Fibroblast of lung (primary cell): ENCODE measurements around the gene TPCN2. TPM values are rescaled to one million over a fixed set of nuclear protein-coding genes. Genes with fewer than 3 reads are reported as not detected.

Source experiments
- DNase-seq, 2 donors: peaks; one replicate each; pipeline versions ENCODE4 v3.0.0 to v3.0.0-alpha.2; 2010; ENCODE audit warnings: low read depth in 2 of 2
- H2AFZ ChIP-seq: 2 replicates; pipeline ENCODE4 v1.5.1; 2012; ENCODE audit warnings: low read length, control low read depth, inconsistent platforms
- H3K27ac ChIP-seq: 2 replicates; pipeline ENCODE4 v1.5.1; 2011; ENCODE audit warnings: low read length, control low read depth; ENCODE audit not compliant: insufficient read depth
- H3K27me3 ChIP-seq: 2 replicates; pipeline ENCODE4 v1.5.1; 2011; ENCODE audit warnings: mild to moderate bottlenecking, low read length; ENCODE audit not compliant: control insufficient read depth, insufficient read depth
- H3K36me3 ChIP-seq: 2 replicates; pipeline ENCODE4 v1.5.1; 2011; ENCODE audit warnings: low read length; ENCODE audit not compliant: control insufficient read depth, insufficient read depth
- H3K4me1 ChIP-seq: 2 replicates; pipeline ENCODE4 v1.5.1; 2011; ENCODE audit warnings: low read length; ENCODE audit not compliant: control insufficient read depth, insufficient read depth; ENCODE audit errors: extremely low read depth
- H3K4me2 ChIP-seq: 2 replicates; pipeline ENCODE4 v1.5.1; 2011; ENCODE audit warnings: low read length, control low read depth; ENCODE audit not compliant: insufficient read depth; ENCODE audit errors: extremely low read depth
- H3K4me3 ChIP-seq, 4 experiments: fragments of 200-600 bp in 1 of 4; sonication (generic) in 1 of 4; replicated peaks in 1 of 4; 2 replicates each; pipeline ENCODE4 v1.5.1; 2011 to 2016; ENCODE audit warnings: low read length in 4 of 4, low read depth in 3 of 4, mild to moderate bottlenecking in 3 of 4, control low read depth in 2 of 4, inconsistent platforms in 1 of 4, mixed read lengths in 1 of 4; ENCODE audit not compliant: insufficient read depth in 1 of 4; ENCODE audit errors: control extremely low read depth in 1 of 4
- H3K79me2 ChIP-seq: 2 replicates; pipeline ENCODE4 v1.5.1; 2012; ENCODE audit warnings: mild to moderate bottlenecking, low read length, inconsistent platforms; ENCODE audit not compliant: control insufficient read depth, insufficient read depth
- H3K9ac ChIP-seq: 2 replicates; pipeline ENCODE4 v1.5.1; 2011; ENCODE audit warnings: mild to moderate bottlenecking, low read length, control low read depth; ENCODE audit not compliant: insufficient read depth
- H3K9me3 ChIP-seq: 2 replicates; pipeline ENCODE4 v1.5.1; 2012; ENCODE audit warnings: low read depth, low read length; ENCODE audit not compliant: control insufficient read depth, insufficient read depth
- H4K20me1 ChIP-seq: 2 replicates; pipeline ENCODE4 v1.5.1; 2011; ENCODE audit warnings: low read length; ENCODE audit not compliant: control insufficient read depth, insufficient read depth; ENCODE audit errors: extremely low read depth
- CTCF ChIP-seq, 2 donors: IDR thresholded peaks in 1 of 2; conservative IDR thresholded peaks in 1 of 2; 1 replicate in 1 of 2; 2 replicates in 1 of 2; pipeline ENCODE4 v1.5.1; 2011 to 2012; ENCODE audit warnings: low read length in 2 of 2, control low read depth in 1 of 2, inconsistent platforms in 1 of 2, low read depth in 1 of 2, mild to moderate bottlenecking in 1 of 2
- EZH2 ChIP-seq: IDR thresholded peaks from 2 replicates; pipeline ENCODE4 v1.5.1; 2012; ENCODE audit warnings: low read length, control low read depth, mild to moderate bottlenecking; ENCODE audit errors: missing control alignments
- polyA plus RNA-seq, 2 donors: library from polyadenylated mRNA; depleted of rRNA in 1 of 2; stranded (reverse) in 1 of 2; unstranded in 1 of 2; fragments of >200 nt; gene quantifications; 2 replicates each; pipeline ENCODE4 v1.2.1, GENCODE V29; 2011 to 2012; ENCODE audit warnings: missing spikeins in 1 of 2
- total RNA-seq: library from RNA; depleted of rRNA; stranded (reverse); fragments of >200 nt; gene quantifications from 2 replicates; pipeline ENCODE4 v1.2.1, GENCODE V29; 2014

Gene TPCN2
- total and polyA plus RNA-seq, 2 donors (not counting 1 experiment from before 2014, with no cell fraction given) = 9.7 to 11.7 TPM

GRCh38 chr11:69108030-69108429 lies 59.3 kb downstream of the TPCN2 start:
- DNase-seq = no peak
- Histone ChIP-seq H3K27me3 (no peaks in the 10 kb centered on the region), H3K9me3 (no peaks in the 10 kb centered on the region), H3K79me2 (no peaks in the 10 kb centered on the region), H3K27ac (no peak overlapping the region), H3K9ac (no peak overlapping the region), H3K4me3 (no peak overlapping the region), H2AFZ (no peak overlapping the region), H3K4me1 (no peaks in the 10 kb centered on the region), H3K4me2 (no peak overlapping the region), H4K20me1 (no peaks in the 10 kb centered on the region), H3K36me3 (no peaks in the 10 kb centered on the region)
- TF ChIP-seq CTCF (conservative IDR thresholded peaks at IDR 0.05 in 1 of 2, IDR thresholded peaks at IDR 0.05 in 1 of 2; ENCODE audit: low read depth in 1 of 2, low read length in 2 of 2) = no peak
- TF ChIP-seq EZH2 = no peak

- no peak for DNase-seq
- Histone ChIP-seq H4K20me1 (no peaks in the 10 kb centered on the region), H3K9me3 (no peaks in the 10 kb centered on the region), H3K4me1 (no peaks in the 10 kb centered on the region), H3K9ac (no peak overlapping the region), H3K4me3 (no peak overlapping the region), H3K27me3 (no peaks in the 10 kb centered on the region), H3K4me2 (no peak overlapping the region), H3K27ac (no peak overlapping the region), H2AFZ (no peak overlapping the region), H3K36me3 (no peaks in the 10 kb centered on the region), H3K79me2 (no peaks in the 10 kb centered on the region)
- no peak for TF ChIP-seq CTCF (conservative IDR thresholded peaks at IDR 0.05 in 1 of 2, IDR thresholded peaks at IDR 0.05 in 1 of 2; ENCODE audit: low read depth in 1 of 2, low read length in 2 of 2)
- no peak for TF ChIP-seq EZH2
Observed at GRCh38 chr11:69108559-69108958, 59.8 kb downstream of the TPCN2 start.

- no peak for DNase-seq
- no peak overlapping the region for H3K4me2 ChIP-seq
- no peaks in the 10 kb centered on the region for H4K20me1 ChIP-seq
- H3K4me1 ChIP-seq = no peaks in the 10 kb centered on the region
- H3K4me3 ChIP-seq = no peak overlapping the region
- H3K9ac ChIP-seq = no peak overlapping the region
- no peaks in the 10 kb centered on the region for H3K36me3 ChIP-seq
- no peaks in the 10 kb centered on the region for H3K79me2 ChIP-seq
- H2AFZ ChIP-seq = no peak overlapping the region
- no peak overlapping the region for H3K27ac ChIP-seq
- H3K9me3 ChIP-seq = no peaks in the 10 kb centered on the region
- TF ChIP-seq EZH2 (no peak), CTCF (conservative IDR thresholded peaks at IDR 0.05 in 1 of 2, IDR thresholded peaks at IDR 0.05 in 1 of 2; ENCODE audit: low read depth in 1 of 2, low read length in 2 of 2) (no peak)
- no peaks in the 10 kb centered on the region for H3K27me3 ChIP-seq
Observed at GRCh38 chr11:69109101-69109500, 60.4 kb downstream of the TPCN2 start.
